Breast epithelium (tissue), 3 donors: ENCODE data around the gene VSIR.

Source experiments
- POLR2A ChIP-seq: fragments of 450-650 bp; IDR thresholded peaks from one replicate; pipeline ENCODE4 v1.6.1; 2016; ENCODE audit warnings: antibody characterized with exemption, mild to moderate bottlenecking, moderate library complexity
- POLR2AphosphoS5 ChIP-seq, 3 donors: sonication (generic); formaldehyde crosslinking; IDR thresholded peaks; one replicate each; pipeline ENCODE4 v1.6.1; 2017; ENCODE audit warnings: antibody characterized with exemption in 3 of 3
- TF ChIP-seq, protein P1 (sequence below), 3 donors: fragments of 450-650 bp; IDR thresholded peaks; one replicate each; pipeline ENCODE4 v1.5.1; 2016 to 2017; ENCODE audit warnings: antibody characterized with exemption in 3 of 3, mild to moderate bottlenecking in 3 of 3, moderate library complexity in 3 of 3

DNA sequence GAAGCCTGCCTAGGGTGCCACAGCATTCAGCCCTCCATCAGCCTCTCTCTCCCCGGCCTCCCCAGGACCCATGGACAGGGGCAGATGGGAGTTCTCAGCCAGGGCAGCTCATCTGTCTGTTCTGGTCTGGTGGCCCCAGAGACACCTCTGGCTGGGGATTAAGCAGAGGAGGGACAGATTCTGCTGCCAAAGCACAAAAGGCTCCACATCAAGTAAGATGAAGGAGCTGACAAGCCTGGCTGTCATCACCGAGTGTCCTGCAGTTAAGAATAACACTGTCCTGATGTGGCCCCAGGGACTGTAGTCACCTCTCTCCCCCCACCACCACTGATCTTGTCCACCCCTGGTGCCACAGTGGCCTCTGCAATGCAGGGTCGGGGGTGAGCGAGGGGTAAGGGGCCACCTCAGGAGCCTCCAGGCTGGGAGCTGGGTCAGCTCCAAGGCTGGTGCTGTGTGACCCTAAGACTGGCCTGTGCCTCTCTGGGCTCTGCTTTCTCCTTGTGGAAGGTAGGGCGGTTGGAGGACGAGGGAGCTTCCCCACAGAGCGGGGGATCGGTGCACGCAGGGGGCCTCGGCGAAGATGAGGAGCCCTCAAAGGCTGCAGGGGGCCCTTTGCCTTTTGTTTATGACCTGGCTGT lies 72.5 kb downstream of the VSIR start:
- TF ChIP-seq POLR2AphosphoS5 (IDR thresholded peaks at IDR 0.05), result no peak
- TF ChIP-seq, protein P1, sequence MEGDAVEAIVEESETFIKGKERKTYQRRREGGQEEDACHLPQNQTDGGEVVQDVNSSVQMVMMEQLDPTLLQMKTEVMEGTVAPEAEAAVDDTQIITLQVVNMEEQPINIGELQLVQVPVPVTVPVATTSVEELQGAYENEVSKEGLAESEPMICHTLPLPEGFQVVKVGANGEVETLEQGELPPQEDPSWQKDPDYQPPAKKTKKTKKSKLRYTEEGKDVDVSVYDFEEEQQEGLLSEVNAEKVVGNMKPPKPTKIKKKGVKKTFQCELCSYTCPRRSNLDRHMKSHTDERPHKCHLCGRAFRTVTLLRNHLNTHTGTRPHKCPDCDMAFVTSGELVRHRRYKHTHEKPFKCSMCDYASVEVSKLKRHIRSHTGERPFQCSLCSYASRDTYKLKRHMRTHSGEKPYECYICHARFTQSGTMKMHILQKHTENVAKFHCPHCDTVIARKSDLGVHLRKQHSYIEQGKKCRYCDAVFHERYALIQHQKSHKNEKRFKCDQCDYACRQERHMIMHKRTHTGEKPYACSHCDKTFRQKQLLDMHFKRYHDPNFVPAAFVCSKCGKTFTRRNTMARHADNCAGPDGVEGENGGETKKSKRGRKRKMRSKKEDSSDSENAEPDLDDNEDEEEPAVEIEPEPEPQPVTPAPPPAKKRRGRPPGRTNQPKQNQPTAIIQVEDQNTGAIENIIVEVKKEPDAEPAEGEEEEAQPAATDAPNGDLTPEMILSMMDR (IDR thresholded peaks at IDR 0.05), result no peak
- TF ChIP-seq POLR2A, result no peak
